HL-60 (cell line): ENCODE measurements around the gene ABHD17A.

Experiments used
- DNase-seq, 2 experiments: peaks; one replicate each; pipeline ENCODE4 v3.0.0-alpha.2; 2010 to 2020; ENCODE audit warnings: low read depth in 1 of 2, low spot score in 1 of 2
- H3K27ac ChIP-seq: fragments of 250-450 bp; sonication (Bioruptor Pico); replicated peaks from 2 replicates; pipeline ENCODE4 v1.5.1; 2020; ENCODE audit warnings: mild to moderate bottlenecking, moderate library complexity
- H3K27me3 ChIP-seq: fragments of 250-450 bp; sonication (Bioruptor Pico); 2 replicates; pipeline ENCODE4 v1.5.1; 2021; ENCODE audit warnings: mild to moderate bottlenecking, moderate library complexity; ENCODE audit not compliant: insufficient read depth, poor library complexity, severe bottlenecking
- H3K4me3 ChIP-seq: replicated peaks from 2 replicates; pipeline ENCODE4 v1.5.1; 2011; ENCODE audit warnings: mild to moderate bottlenecking, control low read depth, low read length; ENCODE audit not compliant: insufficient read depth
- GABPA ChIP-seq: IDR thresholded peaks from 2 replicates; pipeline ENCODE4 v1.6.1; 2012; ENCODE audit warnings: low read depth
- POLR2AphosphoS5 ChIP-seq: IDR thresholded peaks from 2 replicates; pipeline ENCODE4 v1.6.1; 2012; ENCODE audit warnings: low read depth
- SPI1 ChIP-seq: IDR thresholded peaks from 2 replicates; pipeline ENCODE4 v1.6.1; 2012; ENCODE audit warnings: low read depth, mild to moderate bottlenecking, borderline replicate concordance
- TF ChIP-seq, protein P1 (sequence below): IDR thresholded peaks from one replicate; pipeline ENCODE4 v1.5.1; 2011; ENCODE audit warnings: low read length, control low read depth, inconsistent platforms; ENCODE audit not compliant: insufficient read depth
- TF ChIP-seq, protein P2 (sequence below): IDR thresholded peaks from 2 replicates; pipeline ENCODE4 v1.6.1; 2012; ENCODE audit warnings: low read depth; ENCODE audit not compliant: insufficient replicate concordance

The ABHD17A gene

DNA sequence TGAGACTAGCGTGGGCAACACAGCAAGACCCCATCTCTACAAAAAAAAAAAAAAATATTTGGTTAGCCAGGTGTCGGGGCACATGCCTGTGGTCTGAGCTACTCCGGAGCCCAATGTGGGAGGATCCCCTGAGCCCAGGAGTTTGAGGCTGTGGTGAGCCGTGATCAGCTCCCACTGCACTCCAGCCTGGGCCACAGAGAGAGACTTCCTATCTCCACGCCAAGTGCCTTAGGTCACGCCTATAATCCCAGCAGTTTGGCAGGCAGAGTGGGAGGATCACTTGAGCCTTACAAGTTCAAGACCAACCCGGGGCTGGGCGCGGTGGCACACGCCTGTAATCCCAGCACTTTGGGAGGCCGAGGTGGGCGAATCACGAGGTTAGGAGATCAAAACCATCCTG is 11.2 kb upstream of the ABHD17A start:
- no peaks in the 10 kb centered on the region for H3K27me3 ChIP-seq
- TF ChIP-seq, protein P1, sequence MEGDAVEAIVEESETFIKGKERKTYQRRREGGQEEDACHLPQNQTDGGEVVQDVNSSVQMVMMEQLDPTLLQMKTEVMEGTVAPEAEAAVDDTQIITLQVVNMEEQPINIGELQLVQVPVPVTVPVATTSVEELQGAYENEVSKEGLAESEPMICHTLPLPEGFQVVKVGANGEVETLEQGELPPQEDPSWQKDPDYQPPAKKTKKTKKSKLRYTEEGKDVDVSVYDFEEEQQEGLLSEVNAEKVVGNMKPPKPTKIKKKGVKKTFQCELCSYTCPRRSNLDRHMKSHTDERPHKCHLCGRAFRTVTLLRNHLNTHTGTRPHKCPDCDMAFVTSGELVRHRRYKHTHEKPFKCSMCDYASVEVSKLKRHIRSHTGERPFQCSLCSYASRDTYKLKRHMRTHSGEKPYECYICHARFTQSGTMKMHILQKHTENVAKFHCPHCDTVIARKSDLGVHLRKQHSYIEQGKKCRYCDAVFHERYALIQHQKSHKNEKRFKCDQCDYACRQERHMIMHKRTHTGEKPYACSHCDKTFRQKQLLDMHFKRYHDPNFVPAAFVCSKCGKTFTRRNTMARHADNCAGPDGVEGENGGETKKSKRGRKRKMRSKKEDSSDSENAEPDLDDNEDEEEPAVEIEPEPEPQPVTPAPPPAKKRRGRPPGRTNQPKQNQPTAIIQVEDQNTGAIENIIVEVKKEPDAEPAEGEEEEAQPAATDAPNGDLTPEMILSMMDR, result no peak
- TF ChIP-seq, protein P2, sequence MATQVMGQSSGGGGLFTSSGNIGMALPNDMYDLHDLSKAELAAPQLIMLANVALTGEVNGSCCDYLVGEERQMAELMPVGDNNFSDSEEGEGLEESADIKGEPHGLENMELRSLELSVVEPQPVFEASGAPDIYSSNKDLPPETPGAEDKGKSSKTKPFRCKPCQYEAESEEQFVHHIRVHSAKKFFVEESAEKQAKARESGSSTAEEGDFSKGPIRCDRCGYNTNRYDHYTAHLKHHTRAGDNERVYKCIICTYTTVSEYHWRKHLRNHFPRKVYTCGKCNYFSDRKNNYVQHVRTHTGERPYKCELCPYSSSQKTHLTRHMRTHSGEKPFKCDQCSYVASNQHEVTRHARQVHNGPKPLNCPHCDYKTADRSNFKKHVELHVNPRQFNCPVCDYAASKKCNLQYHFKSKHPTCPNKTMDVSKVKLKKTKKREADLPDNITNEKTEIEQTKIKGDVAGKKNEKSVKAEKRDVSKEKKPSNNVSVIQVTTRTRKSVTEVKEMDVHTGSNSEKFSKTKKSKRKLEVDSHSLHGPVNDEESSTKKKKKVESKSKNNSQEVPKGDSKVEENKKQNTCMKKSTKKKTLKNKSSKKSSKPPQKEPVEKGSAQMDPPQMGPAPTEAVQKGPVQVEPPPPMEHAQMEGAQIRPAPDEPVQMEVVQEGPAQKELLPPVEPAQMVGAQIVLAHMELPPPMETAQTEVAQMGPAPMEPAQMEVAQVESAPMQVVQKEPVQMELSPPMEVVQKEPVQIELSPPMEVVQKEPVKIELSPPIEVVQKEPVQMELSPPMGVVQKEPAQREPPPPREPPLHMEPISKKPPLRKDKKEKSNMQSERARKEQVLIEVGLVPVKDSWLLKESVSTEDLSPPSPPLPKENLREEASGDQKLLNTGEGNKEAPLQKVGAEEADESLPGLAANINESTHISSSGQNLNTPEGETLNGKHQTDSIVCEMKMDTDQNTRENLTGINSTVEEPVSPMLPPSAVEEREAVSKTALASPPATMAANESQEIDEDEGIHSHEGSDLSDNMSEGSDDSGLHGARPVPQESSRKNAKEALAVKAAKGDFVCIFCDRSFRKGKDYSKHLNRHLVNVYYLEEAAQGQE, result no peak
- TF ChIP-seq POLR2AphosphoS5 (no peak), GABPA (no peak), SPI1 (no peak)
- no peak overlapping the region for H3K4me3 ChIP-seq
- peak in 1 of 2 experiments; percentile 33 for DNase-seq
- H3K27ac ChIP-seq, result peak overlapping the region; percentile 76

DNA sequence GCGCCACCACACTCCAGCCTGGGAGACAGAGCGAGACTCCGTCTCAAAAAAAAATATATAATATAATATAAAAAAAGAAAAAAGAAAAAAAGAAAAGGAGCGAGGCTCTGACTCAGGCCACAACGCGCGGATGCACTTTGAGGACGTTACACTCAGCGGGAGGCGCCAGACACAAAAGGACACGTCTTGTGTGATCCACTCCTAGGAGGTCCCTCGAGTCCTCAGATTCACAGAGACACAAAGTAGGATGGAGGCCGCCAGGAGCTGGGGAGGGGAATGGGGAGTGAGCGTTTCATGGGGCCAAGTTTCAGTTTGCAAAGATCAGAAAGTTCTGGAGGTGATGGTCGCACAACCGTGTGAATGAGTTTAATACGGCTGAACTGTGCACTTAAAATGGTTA is 8.5 kb upstream of the ABHD17A start:
- Histone ChIP-seq H3K4me3 (no peak overlapping the region), H3K27me3 (no peaks in the 10 kb centered on the region), H3K27ac (no peak overlapping the region)
- no peak for DNase-seq
- TF ChIP-seq GABPA, result no peak
- TF ChIP-seq SPI1, result no peak
- TF ChIP-seq, protein P1, result no peak
- TF ChIP-seq, protein P2, result no peak
- TF ChIP-seq POLR2AphosphoS5, result no peak

DNA sequence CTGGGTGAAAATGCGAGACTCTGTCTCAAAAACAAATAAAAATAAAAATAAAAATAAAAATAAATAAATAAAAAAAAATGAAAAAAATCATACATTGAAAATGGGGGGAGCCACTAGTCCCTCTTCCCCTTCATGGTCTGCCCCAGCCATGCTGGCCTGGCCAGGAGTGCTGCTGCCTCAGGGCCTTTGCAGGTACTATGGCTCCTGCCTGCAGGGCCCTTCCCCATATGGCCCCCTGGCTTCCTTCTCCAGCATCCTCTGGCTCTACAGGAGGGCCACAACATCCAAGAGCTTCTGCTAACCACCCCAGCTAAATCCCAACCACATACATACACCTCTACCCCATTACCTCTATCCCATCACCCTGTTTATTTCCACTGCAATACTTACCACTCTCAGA is 4.6 kb upstream of the ABHD17A start:
- DNase-seq, result no peak
- TF ChIP-seq GABPA, result no peak
- TF ChIP-seq, protein P2, result no peak
- no peak for TF ChIP-seq SPI1
- TF ChIP-seq, protein P1, result no peak
- TF ChIP-seq POLR2AphosphoS5, result no peak
- Histone ChIP-seq H3K27ac (no peak overlapping the region), H3K4me3 (no peak overlapping the region), H3K27me3 (no peaks in the 10 kb centered on the region)
